ENCODE data around the gene C20orf141.

DNA sequence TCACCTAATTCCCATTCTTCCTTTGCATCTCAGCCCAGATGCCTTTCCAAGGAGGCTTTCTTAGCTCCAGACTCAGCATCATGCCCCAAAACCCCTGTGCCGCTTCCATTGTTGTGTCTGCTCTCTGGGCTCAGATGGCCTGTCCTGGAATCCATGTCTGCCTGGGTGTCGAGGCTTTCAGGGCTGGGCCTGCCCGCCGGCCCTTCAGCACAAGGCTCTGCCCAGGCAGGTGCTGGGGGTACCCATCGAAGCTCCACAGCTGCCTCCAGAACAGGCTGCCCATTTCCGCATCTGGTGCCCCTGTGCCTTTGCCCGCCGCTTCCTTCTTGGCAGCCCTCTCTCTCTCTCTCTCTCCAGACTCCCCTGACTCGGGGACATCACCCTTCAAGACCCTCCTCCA is 15.5 kb upstream of the C20orf141 start:
- TF ChIP-seq POLR2A (IDR thresholded peaks at IDR 0.05; ENCODE audit: low read length): no peak
- no peak for TF ChIP-seq GATA1 (IDR thresholded peaks at IDR 0.05; ENCODE audit: low read depth, low read length)

All from erythroblast (primary cell).